GM19438 (cell line): ENCODE results near the gene SMIM32.

Experiments
- ATAC-seq: cut with Tn5 transposase; IDR thresholded peaks from one replicate; pipeline ENCODE4 v1.9.1; 2021; ENCODE audit warnings: low read depth; ENCODE audit not compliant: unreplicated experiment

The SMIM32 gene

GRCh38 chr5:136208916-136209315 is 16.0 kb upstream of the SMIM32 start:
- no peak for ATAC-seq

GRCh38 chr5:136207631-136208030 is 14.7 kb upstream of the SMIM32 start:
- ATAC-seq: no peak

GRCh38 chr5:136206361-136206760 is 13.4 kb upstream of the SMIM32 start:
- ATAC-seq: no peak

- ATAC-seq: no peak
Observed at GRCh38 chr5:136205941-136206340, 13.0 kb upstream of the SMIM32 start.

- ATAC-seq: no peak
Observed at GRCh38 chr5:136205061-136205702, 12.2 kb upstream of the SMIM32 start.

GRCh38 chr5:136203303-136203922 is 10.5 kb upstream of the SMIM32 start:
- no peak for ATAC-seq

- ATAC-seq: no peak
Observed at GRCh38 chr5:136202469-136203205, 9.7 kb upstream of the SMIM32 start.

- ATAC-seq: no peak
Observed at GRCh38 chr5:136201870-136202269, 8.9 kb upstream of the SMIM32 start.

- no peak for ATAC-seq
Observed at GRCh38 chr5:136200761-136201160, 7.8 kb upstream of the SMIM32 start.

- ATAC-seq: no peak
Observed at GRCh38 chr5:136200130-136200529, 7.2 kb upstream of the SMIM32 start.

- ATAC-seq: no peak
Observed at GRCh38 chr5:136199408-136199807, 6.4 kb upstream of the SMIM32 start.

- no peak for ATAC-seq
Observed at GRCh38 chr5:136198453-136198852, 5.5 kb upstream of the SMIM32 start.

GRCh38 chr5:136197462-136198142 is 4.6 kb upstream of the SMIM32 start:
- no peak for ATAC-seq

- no peak for ATAC-seq
Observed at GRCh38 chr5:136195971-136196820, 3.2 kb upstream of the SMIM32 start.

- ATAC-seq: no peak
Observed at GRCh38 chr5:136194576-136194975, 1.6 kb upstream of the SMIM32 start.

- no peak for ATAC-seq
Observed at GRCh38 chr5:136193322-136193935, 467 bp upstream of the SMIM32 start.

GRCh38 chr5:136192015-136192525 is 892 bp downstream of the SMIM32 start:
- no peak for ATAC-seq

GRCh38 chr5:136191304-136192014 is 1.5 kb downstream of the SMIM32 start:
- ATAC-seq: no peak

GRCh38 chr5:136190904-136191303 is 2.1 kb downstream of the SMIM32 start:
- no peak for ATAC-seq
